ENCODE measurements around the gene RTL5. TPM values are rescaled to one million over a fixed set of nuclear protein-coding genes. Genes with fewer than 3 reads are reported as not detected.

The RTL5 gene
- total RNA-seq: 0.14 and 0.40 TPM in 2 replicates

DNA sequence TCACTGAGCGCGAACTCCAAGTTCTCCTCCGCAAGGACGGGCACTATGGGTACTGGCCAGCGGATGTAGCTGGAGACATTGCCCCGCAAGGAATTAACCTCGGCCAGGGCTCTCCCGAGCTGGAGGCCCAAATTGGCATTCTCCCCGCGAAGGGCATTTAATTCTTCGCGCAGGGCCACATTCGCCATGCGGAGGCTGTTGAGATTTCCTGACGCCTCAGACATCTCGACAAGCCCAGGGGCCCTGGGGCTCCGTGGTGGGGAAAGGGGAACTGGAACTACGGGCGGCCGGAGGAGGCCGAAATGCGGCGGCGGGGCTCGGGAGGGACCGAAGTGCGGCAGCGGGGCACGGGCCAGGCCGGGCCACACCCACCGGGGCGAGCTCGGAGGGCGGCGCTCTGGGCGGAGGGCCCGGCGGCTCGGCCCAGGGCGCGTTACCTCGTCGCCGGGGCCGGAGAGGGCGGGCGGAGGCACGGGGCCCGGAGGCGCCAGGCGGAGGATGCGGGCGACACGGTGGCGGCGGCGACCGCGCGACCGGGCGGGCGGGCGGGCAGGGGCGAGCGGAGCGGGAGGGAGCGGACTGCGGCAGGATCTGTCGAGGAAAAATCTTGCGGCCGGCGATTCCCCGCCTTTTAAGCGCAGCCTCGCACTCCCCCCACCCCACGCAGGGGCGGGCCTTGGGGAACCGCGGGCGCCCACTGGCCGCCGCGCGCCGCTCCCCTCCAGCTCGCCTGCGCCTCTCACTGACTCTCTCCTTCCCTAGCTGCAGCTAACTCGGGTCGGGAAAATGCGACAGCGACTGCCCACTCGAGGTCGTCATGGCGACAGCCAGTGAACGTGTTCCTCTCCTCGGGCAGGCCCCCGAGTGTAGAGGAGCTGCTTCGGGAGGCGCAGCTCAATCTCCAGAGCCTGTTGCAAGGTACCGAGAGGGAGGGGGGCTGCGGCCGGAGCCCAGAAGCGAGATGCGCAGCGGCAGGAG, at the start of gene RTL5:
Gene RTL5 (minus strand): TSS at position 599 of the 978 bp plus-strand sequence.

Other genes starting within 250 kb of the RTL5 start
- 38.0 and 71.1 TPM in 2 replicates for gene NHSL2, start 221.1 kb downstream of the RTL5 start, total RNA-seq
- 8.3 and 13.3 TPM in 2 replicates for gene PIN4, start 49.8 kb upstream of the RTL5 start, total RNA-seq
- 10.9 and 16.9 TPM in 2 replicates for gene ERCC6L, start 107.1 kb upstream of the RTL5 start, total RNA-seq
- gene RPS4X, start 145.3 kb upstream of the RTL5 start, total RNA-seq: 703 and 863 TPM in 2 replicates
- gene CITED1, start 174.0 kb upstream of the RTL5 start, total RNA-seq: not detected in 2 replicates